Measurements from ENCODE around the gene TTC34.
"Not testable (repeated sequence)": the region's sequence is repeated elsewhere in the genome, so short reads cannot be mapped to it uniquely, and the experiment has no call there.

Gene TTC34

GRCh38 chr1:2671656-2672055, 129.8 kb downstream of the TTC34 start:
- not testable (repeated sequence) for H3K4me1 Mint-ChIP-seq (ENCODE audit: low read depth); H3K27ac Mint-ChIP-seq; H3K4me3 Mint-ChIP-seq; H3K9me3 Mint-ChIP-seq (ENCODE audit: low read depth); H3K27me3 Mint-ChIP-seq; H3K36me3 Mint-ChIP-seq

- not testable (repeated sequence) for H3K4me1 Mint-ChIP-seq (ENCODE audit: low read depth); H3K36me3 Mint-ChIP-seq; H3K27ac Mint-ChIP-seq
These were observed 141.7 kb downstream of the TTC34 start for GRCh38 chr1:2659806-2660205.

GRCh38 chr1:2657909-2658308, 143.6 kb downstream of the TTC34 start:
- H3K9me3 Mint-ChIP-seq (ENCODE audit: low read depth); H3K4me1 Mint-ChIP-seq (ENCODE audit: low read depth); H3K36me3 Mint-ChIP-seq; H3K27ac Mint-ChIP-seq; H3K4me3 Mint-ChIP-seq: not testable (repeated sequence)
- H3K27me3 Mint-ChIP-seq = peaks cover 27% of the 10 kb centered on the region

More at GRCh38 chr1:2659806-2660205, 141.7 kb downstream of the TTC34 start:
- not testable (repeated sequence) for H3K9me3 Mint-ChIP-seq (ENCODE audit: low read depth); H3K4me3 Mint-ChIP-seq; H3K27me3 Mint-ChIP-seq

DNA sequence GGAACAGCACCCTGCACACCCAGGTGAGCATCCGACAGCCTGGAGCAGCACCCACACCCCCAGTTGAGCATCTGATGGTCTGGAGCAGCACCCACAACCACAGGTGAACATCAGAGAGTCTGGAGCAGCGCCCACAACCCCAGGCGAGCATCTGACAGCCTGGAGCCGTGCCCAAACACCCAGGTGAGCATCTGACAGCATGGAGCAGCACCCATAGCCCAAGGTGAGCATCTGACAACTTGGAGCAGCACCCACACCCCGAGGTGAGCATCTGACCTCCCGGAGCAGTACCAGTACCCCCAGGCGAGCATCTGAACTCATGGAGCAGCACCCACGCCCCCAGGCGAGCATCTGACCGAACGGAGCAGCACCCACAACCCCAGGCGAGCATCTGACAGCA, 144.4 kb downstream of the TTC34 start:
- not testable (repeated sequence) for H3K27ac Mint-ChIP-seq

GRCh38 chr1:2655598-2656434, 145.7 kb downstream of the TTC34 start:
- H3K4me3 Mint-ChIP-seq; H3K4me1 Mint-ChIP-seq (ENCODE audit: low read depth); H3K36me3 Mint-ChIP-seq; H3K9me3 Mint-ChIP-seq (ENCODE audit: low read depth); H3K27ac Mint-ChIP-seq: not testable (repeated sequence)
- H3K27me3 Mint-ChIP-seq = peaks cover 30% of the 10 kb centered on the region

More for the DNA sequence above, 144.4 kb downstream of the TTC34 start:
- peaks cover 29% of the 10 kb centered on the region for H3K27me3 Mint-ChIP-seq
- H3K4me3 Mint-ChIP-seq; H3K36me3 Mint-ChIP-seq; H3K9me3 Mint-ChIP-seq (ENCODE audit: low read depth); H3K4me1 Mint-ChIP-seq (ENCODE audit: low read depth): not testable (repeated sequence)

- H3K4me3 Mint-ChIP-seq; H3K36me3 Mint-ChIP-seq; H3K4me1 Mint-ChIP-seq (ENCODE audit: low read depth); H3K27ac Mint-ChIP-seq; H3K9me3 Mint-ChIP-seq (ENCODE audit: low read depth): not testable (repeated sequence)
- peaks cover 30% of the 10 kb centered on the region for H3K27me3 Mint-ChIP-seq
These were observed 147.0 kb downstream of the TTC34 start for GRCh38 chr1:2654443-2654948.

DNA sequence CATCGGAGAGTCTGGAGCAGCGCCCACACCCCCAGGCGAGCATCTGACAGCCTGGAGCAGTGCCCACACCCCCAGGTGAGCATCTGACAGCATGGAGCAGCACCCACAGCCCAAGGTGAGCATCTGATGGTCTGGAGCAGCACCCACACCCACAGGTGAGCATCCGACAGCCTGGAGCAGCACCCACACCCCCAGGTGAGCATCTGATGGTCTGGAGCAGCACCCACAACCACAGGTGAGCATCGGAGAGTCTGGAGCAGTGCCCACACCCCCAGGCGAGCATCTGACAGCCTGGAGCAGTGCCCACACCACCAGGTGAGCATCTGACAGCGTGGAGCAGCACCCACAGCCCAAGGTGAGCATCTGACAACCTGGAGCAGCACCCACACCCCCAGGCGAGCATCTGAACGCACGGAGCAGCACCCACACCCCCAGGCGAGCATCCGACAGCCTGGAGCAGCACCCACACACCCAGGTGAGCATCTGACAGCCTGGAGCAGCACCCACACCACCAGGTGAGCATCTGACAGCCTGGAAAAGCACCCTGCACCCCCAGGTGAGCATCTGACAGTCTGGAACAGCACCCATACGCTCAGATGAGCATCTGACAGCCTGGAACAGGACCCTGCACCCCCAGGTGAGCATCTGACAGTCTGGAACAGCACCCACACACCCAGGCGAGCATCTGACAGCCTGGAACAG, 147.6 kb downstream of the TTC34 start:
- not testable (repeated sequence) for H3K9me3 Mint-ChIP-seq (ENCODE audit: low read depth); H3K36me3 Mint-ChIP-seq; H3K27ac Mint-ChIP-seq; H3K4me3 Mint-ChIP-seq; H3K4me1 Mint-ChIP-seq (ENCODE audit: low read depth)
- peaks cover 30% of the 10 kb centered on the region for H3K27me3 Mint-ChIP-seq

DNA sequence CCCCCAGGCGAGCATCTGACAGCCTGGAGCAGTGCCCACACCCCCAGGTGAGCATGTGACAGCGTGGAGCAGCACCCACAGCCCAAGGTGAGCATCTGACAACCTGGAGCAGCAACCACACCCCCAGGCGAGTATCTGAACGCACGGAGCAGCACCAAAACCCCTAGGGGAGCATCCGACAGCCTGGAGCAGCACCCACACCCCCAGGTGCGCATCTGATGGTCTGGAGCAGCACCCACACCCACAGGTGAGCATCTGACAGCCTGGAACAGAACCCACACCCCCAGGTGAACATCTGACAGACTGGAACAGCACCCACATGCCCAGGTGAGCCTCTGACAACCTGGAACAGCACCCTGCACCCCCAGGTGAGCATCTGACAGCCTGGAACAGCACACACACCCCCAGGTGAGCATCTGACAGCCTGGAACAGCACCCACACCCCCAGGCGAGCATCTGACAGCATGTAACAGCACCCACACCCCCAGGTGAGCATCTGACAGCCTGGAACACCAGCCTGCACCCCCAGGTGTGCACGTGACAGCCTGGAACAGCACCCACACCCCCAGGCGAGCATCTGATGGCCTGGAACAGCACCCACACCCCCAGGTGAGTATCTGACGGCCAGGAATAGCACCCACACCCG, 148.4 kb downstream of the TTC34 start:
- H3K9me3 Mint-ChIP-seq (ENCODE audit: low read depth); H3K36me3 Mint-ChIP-seq; H3K4me1 Mint-ChIP-seq (ENCODE audit: low read depth); H3K4me3 Mint-ChIP-seq; H3K27ac Mint-ChIP-seq: not testable (repeated sequence)
- peaks cover 30% of the 10 kb centered on the region for H3K27me3 Mint-ChIP-seq

DNA sequence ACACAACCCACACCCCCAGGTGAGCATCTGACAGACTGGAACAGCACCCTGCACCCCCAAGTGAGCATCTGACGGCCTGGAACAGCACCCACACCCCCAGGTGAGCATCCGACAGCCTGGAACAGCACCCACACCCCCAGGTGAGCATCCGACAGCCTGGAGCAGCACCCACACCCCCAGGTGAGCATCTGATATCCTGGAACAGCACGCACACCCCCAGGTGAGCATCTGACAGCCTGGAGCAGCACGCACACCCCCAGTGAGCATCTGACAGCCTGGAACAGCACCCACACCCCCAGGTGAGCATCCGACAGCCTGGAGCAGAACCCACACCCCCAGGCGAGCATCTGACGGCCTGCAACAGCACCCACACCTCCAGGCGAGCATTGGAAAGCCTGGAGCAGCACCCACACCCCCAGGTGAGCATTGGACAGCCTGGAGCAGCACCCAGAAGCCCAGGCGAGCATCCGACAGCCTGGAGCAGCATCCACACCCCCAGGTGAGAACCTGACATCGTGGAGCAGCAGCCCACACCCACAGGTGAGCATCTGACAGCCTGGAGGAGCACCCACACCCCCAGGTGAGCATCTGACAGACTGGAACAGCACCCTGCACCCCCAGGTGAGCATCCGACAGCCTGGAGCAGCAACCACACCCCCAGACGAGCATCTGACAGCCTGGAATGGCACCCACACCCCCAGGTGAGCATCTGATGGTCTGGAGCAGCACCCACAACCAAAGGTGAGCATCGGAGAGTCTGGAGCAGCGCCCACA, 149.2 kb downstream of the TTC34 start:
- H3K4me3 Mint-ChIP-seq; H3K9me3 Mint-ChIP-seq (ENCODE audit: low read depth); H3K36me3 Mint-ChIP-seq; H3K4me1 Mint-ChIP-seq (ENCODE audit: low read depth); H3K27ac Mint-ChIP-seq: not testable (repeated sequence)
- H3K27me3 Mint-ChIP-seq = peaks cover 30% of the 10 kb centered on the region

- Mint-ChIP-seq H3K9me3 (ENCODE audit: low read depth) (peaks cover 10% of the 10 kb centered on the region), H3K27ac (no peak overlapping the region), H3K4me3 (no peak overlapping the region), H3K36me3 (peaks cover 8% of the 10 kb centered on the region), H3K27me3 (peaks cover 30% of the 10 kb centered on the region), H3K4me1 (ENCODE audit: low read depth) (no peaks in the 10 kb centered on the region)
These were observed 150.4 kb downstream of the TTC34 start for GRCh38 chr1:2650967-2651645.

DNA sequence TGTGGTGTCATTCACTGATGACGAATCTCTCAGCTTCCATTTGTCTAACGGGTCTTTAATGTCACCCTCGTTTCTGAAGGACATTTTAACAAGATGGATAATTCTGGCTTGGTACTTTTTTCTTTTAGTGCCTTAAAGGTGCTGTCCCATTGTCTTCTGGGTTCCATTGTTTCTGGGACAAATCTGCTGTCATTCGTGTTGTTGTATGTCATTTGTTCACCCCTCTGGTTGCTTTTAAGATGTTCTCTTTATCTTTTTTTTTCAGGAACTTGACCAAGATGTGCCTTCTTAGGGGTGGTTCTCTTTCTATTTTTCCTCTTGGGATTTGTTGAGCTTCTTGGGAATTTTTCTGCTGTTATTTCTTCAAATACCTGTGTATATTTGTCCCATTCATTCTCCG, 154.7 kb downstream of the TTC34 start:
- Mint-ChIP-seq H3K36me3 (peaks cover 8% of the 10 kb centered on the region), H3K9me3 (ENCODE audit: low read depth) (peaks cover 10% of the 10 kb centered on the region), H3K27ac (no peak overlapping the region), H3K27me3 (no peaks in the 10 kb centered on the region), H3K4me1 (ENCODE audit: low read depth) (peaks cover 7% of the 10 kb centered on the region), H3K4me3 (no peak overlapping the region)

DNA sequence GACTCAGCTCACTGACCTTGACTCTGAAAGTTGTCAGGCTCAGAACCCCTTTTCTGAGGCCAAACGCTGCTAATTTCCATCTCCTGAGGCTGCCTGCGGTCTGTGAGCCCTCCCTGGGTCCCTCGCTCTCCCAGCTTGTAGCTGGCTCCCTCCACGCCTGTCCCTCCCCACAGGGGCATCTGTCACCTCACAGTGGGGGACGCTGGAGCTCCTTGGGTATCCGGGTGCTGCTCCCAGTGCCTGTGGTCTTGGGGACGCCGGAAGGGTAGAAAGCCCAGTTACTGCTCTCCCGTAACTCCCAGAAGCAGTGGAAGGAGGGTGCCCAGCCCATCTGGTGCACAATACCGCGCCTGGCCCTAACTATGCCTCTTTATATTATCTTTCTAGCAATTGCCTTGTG, 155.7 kb downstream of the TTC34 start:
- Mint-ChIP-seq H3K9me3 (ENCODE audit: low read depth) (peaks cover 10% of the 10 kb centered on the region), H3K4me1 (ENCODE audit: low read depth) (peaks cover 7% of the 10 kb centered on the region), H3K4me3 (no peak overlapping the region), H3K27ac (peak overlapping the region; percentile 34), H3K27me3 (no peaks in the 10 kb centered on the region), H3K36me3 (peaks cover 8% of the 10 kb centered on the region)

DNA sequence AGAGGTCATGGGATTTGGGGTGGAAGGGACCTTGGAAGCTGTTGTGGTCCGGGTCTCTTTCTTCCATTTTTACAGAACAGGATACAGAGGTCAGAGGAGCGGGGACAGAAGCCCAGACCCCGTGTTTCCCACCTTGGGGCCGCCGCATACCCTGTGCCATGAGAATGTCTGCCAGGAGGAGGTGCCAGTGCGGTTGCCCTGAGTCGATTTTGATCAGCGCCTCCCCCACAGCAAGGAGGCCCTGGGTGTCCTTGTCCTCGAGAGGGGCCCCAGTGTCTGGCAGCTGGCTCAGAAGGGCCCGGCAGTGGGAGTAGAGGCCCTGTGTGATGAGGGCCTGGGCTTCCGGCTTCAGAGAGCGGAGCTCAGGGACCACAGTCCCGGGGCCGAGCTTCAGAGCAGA, 156.3 kb downstream of the TTC34 start:
- H3K4me3 Mint-ChIP-seq = no peak overlapping the region

DNA sequence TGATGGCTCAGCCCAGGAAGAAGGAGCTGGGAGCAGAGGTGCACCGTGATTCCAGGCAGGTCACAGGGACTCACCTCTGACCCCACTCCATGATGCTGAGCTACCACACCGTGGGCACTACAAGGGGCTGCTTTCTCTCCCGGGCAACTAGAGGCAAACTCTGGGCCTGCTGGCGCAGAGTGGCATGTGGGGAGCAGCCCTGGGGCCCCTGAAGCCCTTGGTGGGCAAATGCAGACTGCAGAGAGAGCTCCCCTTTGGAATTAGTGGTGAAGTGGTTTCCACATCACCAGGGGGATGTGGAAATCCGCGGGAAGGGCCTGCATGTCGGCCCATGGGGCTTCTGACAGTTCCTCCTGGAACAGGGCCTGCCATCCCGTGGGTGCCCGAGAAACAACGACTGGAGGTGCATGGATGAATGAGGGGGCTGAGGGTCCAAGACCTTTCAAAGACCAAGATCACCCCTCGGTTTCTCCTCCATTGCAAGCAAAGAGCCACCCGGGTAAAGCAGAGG, 156.8 kb downstream of the TTC34 start:
- Mint-ChIP-seq H3K9me3 (ENCODE audit: low read depth) (peaks cover 10% of the 10 kb centered on the region), H3K4me1 (ENCODE audit: low read depth) (peaks cover 7% of the 10 kb centered on the region), H3K27me3 (no peaks in the 10 kb centered on the region), H3K4me3 (no peak overlapping the region), H3K36me3 (peaks cover 8% of the 10 kb centered on the region), H3K27ac (no peak overlapping the region)

More for the DNA sequence above, 156.3 kb downstream of the TTC34 start:
- Mint-ChIP-seq H3K36me3 (peaks cover 8% of the 10 kb centered on the region), H3K9me3 (ENCODE audit: low read depth) (peaks cover 10% of the 10 kb centered on the region), H3K4me1 (ENCODE audit: low read depth) (peaks cover 7% of the 10 kb centered on the region), H3K27me3 (no peaks in the 10 kb centered on the region), H3K27ac (no peak overlapping the region)

Data from activated naive CD8-positive, alpha-beta T cell (primary cell).